ENCODE results near the gene ASNS. TPM values are rescaled to one million over a fixed set of nuclear protein-coding genes. Genes with fewer than 3 reads are reported as not detected.

Gene ASNS
- total RNA-seq, 1 donor from 2014 or later: 1.2 TPM

DNA sequence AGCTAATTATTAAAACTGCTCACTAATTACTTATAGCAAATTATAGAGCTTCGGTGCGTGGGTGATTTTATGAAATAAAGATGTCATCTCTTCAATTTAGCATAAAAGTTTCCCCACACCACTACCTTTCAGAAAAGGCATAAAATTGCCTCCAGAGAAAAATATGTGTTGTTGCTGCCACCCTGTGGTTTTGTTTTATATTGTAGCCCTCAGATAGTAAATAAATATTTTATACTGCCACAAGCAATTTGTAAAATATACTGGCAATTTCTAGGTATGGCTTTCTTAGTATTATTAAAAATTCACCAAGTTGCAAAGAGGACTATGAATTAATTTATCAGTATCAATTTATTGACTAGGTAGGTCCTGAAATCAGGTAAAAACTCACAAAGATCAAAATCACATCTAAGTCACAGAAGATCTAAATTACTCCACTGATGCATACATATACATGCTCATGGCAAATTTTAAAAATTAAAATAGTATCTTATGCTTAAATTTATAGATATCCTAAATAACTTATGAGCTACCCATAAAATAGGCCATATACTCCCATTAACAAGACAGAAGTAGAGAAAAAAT, 26.5 kb downstream of the ASNS start:
- ATAC-seq: peak; percentile 68
- DNase-seq (ENCODE audit: low spot score): no peak

DNA sequence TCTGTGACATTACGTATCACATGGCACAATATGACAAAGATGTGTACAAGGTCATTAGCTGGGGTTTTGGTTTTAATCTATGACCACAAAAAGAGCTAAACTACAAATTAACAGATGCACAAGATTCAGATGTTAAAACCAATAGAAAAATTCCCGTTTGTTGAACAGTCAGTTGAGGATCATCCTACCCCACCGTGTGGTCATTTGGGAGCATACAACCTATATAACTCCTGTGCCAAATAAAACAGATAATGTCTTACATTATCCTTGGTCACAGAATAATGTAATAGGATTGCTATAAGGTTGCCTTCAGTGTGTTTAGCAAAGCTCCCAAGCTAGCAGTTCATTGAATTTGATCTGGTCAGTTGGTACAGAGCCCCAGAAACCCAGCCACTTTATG, 28.2 kb downstream of the ASNS start:
- ATAC-seq (no peak), DNase-seq (ENCODE audit: low spot score) (no peak)

DNA sequence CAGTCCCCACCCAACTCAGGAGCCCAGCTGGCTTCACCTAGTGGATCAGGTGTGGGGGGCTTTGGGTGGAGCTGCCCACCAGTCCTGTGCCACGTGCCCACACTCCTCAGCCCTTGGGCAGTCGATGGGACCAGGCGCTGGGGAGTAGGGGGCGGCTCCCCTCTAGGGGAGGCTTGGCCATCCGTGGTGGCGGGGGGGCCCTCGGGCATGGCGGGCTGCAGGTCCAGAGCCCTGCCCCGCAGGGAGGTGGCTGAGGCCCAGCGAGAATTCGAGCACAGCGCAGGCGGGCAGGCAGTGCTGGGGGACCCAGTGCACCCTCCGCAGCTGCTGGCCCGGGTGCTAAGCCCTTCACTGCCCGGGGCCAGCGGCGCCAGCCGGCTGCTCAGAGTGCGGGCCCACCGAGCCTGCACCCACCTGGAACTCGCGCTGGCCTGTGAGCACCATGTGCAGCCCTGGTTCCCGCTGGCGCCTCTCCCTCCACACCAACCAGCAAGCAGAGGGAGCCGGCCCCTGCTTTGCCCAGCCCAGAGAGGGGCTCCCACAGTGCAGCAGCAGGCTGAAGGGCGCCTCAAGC, 29.3 kb downstream of the ASNS start:
- DNase-seq (ENCODE audit: low spot score) (no peak), ATAC-seq (no peak)

GRCh38 chr7:97842006-97842405, 30.2 kb downstream of the ASNS start:
- DNase-seq (ENCODE audit: low spot score): no peak
- no peak for ATAC-seq

GRCh38 chr7:97835296-97836138, 36.7 kb downstream of the ASNS start:
- ATAC-seq: peak; percentile 90
- DNase-seq (ENCODE audit: low spot score): peak; percentile 56

- DNase-seq (ENCODE audit: low spot score) (no peak), ATAC-seq (no peak)
Observed at GRCh38 chr7:97819161-97819560, 53.0 kb downstream of the ASNS start.

DNA sequence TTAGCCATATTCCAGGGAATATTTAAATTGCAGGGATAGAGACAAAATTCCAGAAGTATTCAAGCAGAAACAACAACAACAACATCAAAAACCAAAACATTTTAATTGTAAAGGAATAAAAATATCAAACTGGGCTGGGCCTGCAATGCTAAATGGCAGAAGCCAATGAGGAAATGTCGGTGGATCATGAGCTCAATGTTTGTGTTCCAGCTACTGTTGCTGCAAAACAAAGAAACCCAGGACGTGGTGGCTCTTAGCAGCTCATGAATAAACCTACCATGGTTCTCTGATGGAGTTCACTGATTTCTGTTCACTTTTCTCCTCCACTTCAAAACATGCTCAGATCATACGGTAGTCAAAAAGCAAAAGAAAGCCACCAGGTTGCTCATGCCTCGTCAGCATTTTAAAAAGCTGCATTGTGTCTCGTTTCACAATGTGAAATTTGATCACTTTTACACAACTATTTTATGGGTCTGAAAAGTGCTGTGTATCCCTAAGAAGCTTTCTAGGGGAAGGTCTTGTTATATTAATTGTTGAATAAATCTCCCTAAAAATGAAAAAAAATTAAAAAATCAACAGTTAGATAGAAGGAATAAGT, 54.0 kb downstream of the ASNS start:
- DNase-seq (ENCODE audit: low spot score): no peak
- no peak for ATAC-seq

Other genes starting within 250 kb of the ASNS start
- not detected for gene TAC1, start 140.3 kb downstream of the ASNS start, total RNA-seq
- gene OCM2, start 117.8 kb upstream of the ASNS start, total RNA-seq: not detected
- 12.7 TPM for gene LMTK2, start 234.5 kb upstream of the ASNS start, total RNA-seq